GM21786 (cell line): ENCODE results near the gene APRT.

ENCODE experiments used
- ATAC-seq: cut with Tn5 transposase; IDR thresholded peaks from one replicate; pipeline ENCODE4 v1.9.1; 2021; ENCODE audit not compliant: unreplicated experiment

APRT gene

DNA sequence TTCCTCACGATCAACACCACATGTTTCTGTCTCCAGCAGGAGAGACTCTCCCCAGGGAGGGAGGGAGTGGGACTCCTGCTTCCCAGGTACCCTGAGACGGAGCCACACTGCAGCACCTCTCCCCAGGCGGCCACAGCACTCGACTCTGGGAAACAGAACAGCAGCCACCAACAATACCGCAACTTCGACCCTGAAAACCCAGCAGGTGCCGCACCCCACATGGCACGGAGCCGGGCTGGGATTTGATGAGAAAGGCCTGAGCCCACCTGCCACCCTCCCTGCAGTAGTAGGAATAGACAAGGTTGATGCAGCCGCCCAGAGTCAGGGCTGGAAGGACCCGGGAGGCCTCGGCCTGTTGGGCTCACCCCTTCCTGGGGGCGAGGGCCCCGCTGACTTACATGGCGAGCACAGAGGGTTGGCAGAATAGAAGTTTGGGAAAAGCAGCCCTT lies 30.6 kb upstream of the APRT start:
- no peak for ATAC-seq

DNA sequence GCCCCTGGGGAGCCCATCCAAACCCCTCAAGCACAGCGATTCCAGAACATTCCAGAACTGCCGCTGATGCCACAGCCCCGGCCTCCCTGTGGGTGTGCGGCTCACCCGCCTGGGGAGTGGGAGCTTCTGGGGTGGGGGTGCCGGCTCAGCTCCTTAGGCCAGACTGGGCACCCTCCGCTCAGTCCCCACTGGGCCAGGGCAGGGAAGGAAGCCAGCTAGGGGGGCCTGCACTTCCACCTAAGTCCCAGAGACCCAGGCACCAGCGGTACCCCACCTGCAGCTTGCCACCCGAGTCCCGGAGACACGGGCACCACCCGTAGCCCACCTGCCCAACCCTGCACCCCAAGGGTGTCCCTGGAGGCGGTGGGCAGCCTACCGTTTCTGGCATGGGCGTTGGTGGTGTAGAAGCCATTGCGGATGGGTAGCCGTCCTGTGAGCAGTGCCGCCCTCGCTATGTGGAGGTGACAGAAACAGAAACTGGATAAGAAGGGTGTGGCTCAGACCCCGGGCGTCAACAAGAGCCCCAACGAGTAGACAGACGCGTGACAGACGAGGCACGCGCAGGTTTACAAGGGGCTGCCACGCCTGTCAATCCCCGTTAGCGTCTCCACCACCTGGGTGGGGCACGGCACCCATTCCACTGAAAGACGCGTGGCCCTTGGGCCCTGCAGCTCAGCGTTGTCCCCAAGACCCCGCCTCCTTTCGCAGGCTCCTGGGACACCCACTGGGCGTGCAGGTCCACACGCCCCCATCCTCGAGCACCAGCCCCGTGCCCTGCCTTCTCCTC lies 30.0 kb upstream of the APRT start:
- no peak for ATAC-seq

DNA sequence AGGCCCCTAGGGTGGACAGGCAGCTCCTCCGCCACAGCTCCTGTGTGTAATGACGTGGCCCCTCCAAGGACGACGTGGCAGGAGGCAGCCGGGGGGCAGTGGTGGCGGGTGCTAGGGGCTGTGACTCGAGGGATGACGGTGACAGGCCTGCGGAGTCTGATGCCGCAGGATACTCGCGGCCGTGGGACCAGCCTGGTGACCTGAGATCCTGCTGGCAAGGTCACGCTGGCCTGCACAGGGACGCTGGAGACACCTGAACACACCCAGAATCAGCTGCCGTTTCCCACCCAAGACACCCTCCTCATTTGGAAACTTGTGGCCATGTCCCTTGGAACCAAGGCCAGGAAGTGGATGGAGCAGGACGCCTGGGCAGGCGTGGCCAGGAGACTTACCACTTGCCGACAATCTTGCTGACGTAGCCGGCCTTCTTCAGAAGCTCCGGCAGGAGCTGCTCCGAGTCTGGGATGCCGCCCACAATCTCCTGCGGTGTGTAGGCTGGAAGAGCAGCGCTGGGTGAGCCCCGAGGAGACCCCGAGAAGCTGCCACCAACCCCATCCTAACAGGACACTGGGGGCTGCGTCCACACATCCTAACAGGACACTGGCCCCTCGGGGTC lies 29.0 kb upstream of the APRT start:
- ATAC-seq: no peak

- ATAC-seq: no peak
Measured at GRCh38 chr16:88839745-88840599, 28.2 kb upstream of the APRT start.

- ATAC-seq: no peak
Measured at GRCh38 chr16:88839026-88839529, 27.4 kb upstream of the APRT start.

DNA sequence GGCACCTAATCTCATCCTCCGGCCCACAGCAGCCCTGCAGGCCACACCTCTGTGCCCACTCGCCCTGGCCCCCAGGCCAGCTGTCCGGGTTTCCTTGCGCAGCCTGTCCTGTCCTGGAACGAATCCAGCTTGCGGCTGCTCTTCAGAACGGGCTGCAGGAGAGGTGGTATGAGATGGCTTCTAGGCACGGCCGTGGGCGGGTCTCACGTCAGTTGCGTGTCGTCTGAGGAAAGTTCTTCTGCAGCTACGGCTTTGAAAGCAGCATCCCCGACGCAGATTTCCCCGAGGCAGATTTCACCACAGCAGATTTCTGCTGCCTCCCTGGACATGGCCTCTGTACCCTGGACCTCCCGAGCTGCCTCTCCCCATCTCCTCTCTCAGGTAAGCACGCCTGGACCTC lies 26.8 kb upstream of the APRT start:
- ATAC-seq: no peak

DNA sequence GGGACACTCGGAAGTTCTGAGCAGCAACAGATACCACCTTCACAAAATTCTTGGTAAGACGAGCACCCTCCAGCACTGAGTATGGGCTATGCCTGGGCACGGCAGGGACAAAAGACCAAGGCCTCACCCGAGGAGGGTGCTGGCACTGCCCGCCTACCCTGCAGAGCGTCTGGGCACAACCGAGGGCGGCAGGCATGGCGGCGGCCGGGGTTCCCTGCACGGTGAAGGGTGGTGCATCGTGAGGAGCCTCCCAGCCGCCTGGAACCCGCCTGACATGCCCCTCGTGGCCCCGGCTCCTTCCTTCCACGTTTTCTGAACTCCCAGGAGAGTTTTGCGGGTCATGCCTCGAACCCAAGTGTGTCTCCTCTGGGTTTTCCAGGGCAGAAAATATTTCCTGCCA lies 26.1 kb upstream of the APRT start:
- no peak for ATAC-seq

- no peak for ATAC-seq
Measured at GRCh38 chr16:88836791-88837190, 25.1 kb upstream of the APRT start.

DNA sequence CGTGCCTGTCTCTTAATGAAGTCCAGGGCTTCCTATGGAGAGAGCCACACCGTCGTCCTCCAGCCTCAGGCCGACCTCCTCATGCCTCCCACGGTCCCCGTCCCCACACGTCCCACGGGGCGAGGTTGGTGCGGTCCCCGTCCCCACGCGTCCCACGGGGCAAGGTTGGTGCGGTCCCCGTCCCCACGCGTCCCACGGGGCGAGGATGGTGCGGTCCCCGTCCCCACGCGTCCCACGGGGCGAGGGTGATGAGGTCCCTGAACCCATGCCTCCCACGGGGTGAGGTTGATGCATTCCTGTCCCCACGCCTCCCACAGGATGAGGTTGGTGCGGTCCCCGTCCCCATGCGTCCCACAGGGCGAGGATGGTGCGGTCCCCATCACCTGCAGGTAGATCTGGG lies 24.1 kb upstream of the APRT start:
- no peak for ATAC-seq

- ATAC-seq: no peak
Measured at GRCh38 chr16:88835383-88835782, 23.7 kb upstream of the APRT start.

- ATAC-seq: no peak
Measured at GRCh38 chr16:88834670-88835069, 22.9 kb upstream of the APRT start.

DNA sequence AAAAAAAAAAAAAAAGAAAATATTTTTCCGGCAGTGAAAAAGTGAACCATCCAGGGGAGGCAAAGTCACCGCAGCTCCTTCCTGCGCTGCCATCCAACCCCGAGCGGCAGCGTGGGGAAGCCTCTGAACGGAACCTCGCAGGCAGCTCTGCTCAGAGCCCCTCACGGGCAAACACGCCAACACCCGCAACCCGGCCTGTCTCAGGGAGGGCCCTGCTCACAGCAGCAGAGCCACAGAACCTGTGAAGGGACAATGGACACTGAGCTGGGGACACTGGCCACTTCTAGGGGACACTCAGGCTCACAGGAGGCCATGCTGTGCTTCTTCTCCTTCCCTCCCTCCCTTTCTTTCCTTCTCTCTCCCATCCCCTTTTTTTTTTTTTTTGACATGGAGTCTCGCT lies 21.4 kb upstream of the APRT start:
- no peak for ATAC-seq

DNA sequence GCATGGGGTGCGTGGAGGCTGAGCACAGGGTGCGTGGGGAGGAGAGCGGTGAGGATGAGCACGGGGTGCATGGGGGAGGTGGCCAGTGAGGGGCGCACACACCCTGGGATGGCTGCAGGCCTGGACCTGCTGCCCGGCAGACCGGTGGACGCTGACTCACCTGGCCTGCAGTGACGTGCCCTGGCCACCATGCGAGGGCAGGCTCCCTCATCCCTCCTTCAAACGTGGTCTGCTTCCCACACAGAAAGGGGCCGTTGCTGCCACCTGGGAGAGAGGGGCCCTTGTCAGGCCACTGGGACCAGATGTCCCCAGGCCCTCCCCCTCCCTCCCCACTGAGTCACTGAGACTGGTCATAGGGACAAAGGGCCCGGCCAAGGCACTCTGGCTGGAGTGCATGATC lies 20.1 kb upstream of the APRT start:
- no peak for ATAC-seq

DNA sequence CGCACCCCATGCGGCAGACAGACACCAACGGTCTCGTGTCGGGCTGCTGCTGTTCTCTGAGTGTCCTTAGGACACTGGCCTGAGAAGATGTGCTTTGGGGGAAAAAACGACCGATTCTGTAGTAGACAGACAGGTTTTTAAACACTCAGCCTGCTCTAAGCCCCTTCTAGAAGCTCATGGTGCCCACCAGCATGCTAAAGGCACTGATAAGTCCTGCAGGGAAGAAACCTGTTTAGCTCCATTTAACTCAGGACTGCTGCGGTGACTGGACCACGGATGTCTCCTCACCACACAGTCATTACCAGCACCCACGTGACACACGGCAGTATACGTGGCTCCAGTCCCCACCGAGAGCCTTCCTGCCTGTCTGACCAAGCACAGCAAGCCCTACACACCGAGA lies 19.1 kb upstream of the APRT start:
- no peak for ATAC-seq

DNA sequence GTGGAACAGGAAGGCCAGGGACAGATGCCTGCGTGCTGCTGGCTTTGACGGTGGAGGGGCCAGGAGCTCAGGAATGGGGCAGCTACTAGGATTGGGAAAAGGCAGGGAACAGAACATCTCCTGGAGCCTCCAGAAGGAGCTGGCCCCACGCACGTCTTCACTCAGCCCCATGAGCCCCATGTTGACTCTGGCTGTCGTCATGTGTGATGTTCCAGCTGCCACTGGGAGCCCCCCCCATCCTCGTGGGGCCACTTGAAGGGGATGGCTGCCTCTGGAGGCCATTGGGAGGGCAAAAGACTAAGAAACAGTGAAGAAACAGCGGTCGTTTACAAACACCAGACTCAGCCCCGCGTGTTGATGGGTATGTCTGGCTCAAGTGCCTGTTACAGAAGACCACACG lies 18.5 kb upstream of the APRT start:
- no peak for ATAC-seq

GRCh38 chr16:88828711-88829110 lies 17.0 kb upstream of the APRT start:
- no peak for ATAC-seq

GRCh38 chr16:88827727-88828126 lies 16.0 kb upstream of the APRT start:
- ATAC-seq: no peak

DNA sequence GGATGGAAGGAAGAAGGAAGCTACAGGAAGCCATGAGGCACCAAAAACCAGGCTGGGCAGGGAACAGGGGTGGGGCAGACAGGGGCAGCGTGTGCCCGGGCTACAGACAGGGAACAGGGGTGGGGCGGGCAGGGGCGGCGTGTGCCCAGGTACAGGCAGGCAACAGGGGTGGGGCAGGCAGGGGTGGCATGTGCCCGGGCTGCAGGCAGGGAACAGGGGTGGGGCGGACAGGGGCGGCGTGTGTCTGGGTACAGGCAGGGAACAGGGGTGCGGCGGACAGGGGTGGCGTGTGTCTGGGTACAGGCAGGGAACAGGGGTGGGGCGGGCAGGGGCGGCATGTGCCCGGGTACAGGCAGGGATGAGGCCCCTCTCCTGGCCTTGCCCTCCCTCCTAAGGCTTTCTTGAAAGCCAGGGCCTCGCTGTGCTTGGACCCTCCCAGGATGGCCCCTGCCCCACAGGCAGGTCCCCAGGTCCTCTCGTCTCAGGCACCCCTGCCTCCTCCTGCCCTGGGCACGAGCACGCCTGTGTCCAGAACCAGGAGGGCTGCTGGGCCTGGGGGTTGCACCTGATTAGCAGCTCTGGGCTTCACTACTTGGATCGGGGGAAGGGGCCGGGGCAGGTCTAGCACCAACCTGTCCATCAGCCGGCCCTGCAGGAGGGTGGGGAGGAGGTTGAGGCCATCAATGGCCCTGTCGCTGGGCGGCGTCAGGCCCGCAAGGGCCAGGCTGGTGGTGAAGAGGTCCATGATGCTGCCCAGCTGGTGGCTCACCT lies 14.5 kb upstream of the APRT start:
- ATAC-seq: no peak

DNA sequence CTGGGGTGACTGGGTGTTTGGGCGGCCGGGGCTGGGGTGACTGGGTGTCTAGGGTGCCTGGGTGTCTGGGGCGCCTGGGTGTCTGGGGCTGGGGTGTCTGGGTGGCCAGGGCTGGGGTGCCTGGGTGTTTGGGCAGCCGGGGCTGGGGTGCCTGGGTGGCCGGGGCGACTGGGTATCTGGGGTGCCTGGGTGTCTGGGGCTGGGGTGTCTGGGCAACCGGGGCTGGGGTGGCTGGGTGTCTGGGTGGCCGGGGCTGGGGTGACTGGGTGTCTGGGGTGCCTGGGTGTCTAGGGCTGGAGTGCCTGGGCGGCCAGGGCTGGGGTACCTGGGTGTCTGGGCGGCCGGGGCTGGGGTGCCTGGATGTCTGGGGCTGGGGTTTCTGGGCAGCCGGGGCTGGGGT lies 13.4 kb upstream of the APRT start:
- ATAC-seq: no peak

DNA sequence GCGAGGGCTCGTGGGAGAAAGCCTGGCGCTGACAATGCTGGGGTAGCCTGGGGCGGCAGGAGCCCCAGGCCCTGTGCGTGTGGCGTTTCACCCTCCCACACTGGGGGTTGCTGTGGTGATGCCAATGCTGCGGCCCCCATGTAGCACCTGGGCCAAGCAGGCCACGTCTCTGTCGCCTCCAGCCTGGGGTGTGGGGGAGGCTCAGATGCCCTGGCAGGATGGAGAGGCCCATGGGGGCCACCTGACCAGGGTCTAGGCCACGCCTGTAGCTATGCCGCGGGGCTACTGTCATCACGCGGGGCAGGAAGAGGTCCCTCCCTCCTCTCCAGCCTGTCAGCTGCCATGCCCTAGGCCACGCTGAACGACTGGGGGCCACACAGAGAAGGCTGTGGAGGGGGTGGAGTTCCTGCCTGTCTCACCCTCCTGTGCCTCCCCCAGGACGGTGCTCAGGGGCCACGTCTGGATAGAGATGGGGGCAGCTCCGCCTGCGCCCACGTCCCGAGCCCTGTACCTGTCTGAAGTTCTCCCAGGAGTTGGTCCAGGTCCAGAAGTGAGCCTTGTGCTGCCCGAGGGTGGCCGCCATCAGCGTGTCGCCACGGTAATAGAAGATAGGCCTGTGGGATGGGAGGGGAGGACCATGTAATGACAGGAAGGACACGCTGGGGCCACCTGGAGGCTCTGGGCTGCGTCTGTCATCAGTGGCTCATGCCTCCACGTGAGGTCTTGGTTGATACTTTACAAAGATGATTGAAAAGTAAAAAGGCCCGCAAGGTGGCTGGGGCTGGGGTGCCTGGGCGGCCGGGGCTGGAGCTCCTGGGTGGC lies 12.7 kb upstream of the APRT start:
- no peak for ATAC-seq
